Stimulated activated CD4-positive, alpha-beta T cell treated with anti-CD3 and anti-CD28 coated beads, Interleukin-12 subunit alpha, Interleukin-12 subunit beta, amount 100 ng/mL, for 24 hours (primary cell): ENCODE data around the gene INHA.

ENCODE experiments used
- DNase-seq, 2 experiments: peaks; one replicate each; pipeline ENCODE4 v3.0.0-alpha.2; 2020; ENCODE audit warnings: low read depth in 2 of 2

Gene INHA

DNA sequence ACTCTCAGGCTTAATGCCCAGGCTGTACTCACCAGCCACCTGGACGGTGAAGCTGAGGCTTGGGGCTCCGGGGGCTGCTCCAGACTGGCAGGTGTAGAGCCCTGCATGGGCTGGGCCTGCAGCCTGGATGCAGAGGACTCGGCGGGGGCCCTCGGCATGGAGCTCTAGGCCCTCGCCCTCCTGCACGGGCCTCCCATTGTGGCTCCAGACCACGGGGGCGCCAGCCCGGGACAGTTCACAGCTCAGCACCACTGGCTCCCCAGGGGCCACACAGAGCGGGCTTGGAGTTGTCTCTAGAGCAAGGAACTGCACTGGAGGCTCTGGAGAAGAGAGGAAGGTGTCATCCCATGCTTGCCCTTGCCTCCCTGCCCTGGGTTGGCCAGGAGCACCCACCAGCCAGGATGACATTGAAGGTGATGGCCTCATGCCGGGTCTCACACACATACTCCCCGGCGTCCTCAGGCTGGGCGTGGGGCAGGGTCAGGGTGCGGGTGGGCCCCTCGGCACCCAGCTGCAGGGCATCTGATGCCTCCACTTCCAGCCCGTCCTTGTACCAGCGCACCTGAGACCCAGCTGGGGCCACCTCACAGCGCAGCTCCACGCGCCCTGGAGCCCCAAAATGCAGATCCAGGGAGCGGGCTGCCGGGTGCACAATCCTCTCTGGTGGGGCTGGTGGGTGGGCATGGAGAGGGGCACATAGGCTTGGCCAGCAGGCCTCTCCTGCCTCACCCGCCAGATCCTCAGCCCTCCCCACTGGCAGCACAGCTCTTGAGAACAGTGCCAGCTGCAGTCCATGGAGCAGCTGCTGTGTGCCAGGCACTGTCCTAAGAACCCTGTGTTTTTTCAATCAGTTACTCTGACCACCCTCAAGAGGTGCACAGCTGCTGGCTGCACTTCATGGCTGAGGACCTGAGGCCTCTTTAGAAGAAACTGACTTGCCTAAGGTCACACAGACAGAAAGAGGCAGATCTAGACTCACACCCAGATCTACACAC is 14.0 kb upstream of the INHA start:
- DNase-seq, result no peak

DNA sequence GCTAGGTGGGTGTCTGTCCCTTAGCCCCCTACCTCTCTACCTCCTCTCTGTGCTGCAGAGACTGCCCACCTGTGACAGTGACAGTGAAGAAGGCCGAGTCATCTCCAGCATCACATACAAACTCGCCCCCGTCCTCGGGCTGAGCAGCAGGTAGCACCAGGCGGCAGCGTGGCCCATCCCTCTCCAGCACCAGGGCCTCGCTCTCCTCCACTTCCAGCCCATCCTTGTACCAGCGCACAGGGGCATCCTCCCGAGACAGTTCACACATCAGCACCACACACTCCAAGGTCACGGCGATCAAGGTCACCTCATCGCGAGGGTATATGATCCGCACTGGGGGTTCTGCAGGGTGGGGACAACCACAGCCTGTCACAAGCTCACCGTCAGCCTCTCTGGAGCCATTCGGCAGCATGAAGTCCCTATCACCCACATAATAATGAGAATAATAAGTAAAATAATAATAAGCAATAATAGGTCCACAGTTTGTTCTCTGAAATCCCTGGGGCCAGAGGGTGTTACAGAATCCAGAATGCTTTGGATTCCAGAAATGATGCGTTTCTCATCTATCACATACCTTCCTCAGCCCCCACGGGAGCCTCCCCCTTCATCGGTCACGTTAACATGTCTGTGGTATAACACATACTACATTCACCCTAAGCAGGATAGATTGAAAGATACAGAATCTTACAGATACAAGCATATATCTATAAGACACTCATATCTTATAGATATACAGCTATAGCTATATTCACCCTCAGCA is 12.8 kb upstream of the INHA start:
- DNase-seq, result no peak

DNA sequence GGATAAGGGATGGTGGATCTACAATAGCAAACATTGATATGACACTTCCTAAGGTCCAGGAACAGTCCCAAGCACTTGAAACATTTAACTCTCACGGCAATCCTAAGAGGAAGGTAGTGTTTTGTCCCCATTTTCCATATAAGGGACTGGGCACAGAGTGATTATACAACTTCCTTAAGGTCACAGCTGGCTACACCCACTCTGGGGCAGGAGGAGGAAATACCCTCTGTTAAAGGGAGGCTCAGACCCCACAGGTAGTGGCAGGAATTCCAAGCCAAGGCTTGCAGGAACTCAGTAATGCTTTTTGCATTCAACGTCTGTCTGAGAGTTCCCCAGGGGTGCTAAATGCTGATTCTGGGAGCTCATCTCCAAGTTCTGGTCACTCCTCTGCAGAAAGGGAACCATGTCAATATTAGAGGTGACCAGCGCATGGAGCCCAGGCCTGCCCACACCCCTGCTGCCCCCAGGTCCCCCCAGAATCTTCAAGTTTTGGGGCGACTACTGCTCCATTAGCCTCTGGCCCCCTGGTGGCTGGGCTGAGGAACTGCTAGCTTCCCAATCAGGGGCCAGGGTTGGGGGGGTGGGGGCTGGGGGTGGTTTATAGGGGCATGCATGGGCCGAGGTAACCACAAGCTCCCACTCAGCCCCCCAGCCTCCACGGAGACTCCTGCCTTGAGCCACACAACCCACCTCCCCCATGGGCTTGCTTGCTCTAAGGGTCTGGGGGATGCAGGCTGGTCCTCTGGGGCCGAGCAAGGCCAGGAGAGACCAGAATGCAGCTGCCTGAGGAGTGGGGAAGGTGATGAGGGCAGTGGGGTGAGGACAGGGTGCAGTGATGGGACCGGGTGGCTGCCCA is 11.8 kb upstream of the INHA start:
- DNase-seq, result no peak

DNA sequence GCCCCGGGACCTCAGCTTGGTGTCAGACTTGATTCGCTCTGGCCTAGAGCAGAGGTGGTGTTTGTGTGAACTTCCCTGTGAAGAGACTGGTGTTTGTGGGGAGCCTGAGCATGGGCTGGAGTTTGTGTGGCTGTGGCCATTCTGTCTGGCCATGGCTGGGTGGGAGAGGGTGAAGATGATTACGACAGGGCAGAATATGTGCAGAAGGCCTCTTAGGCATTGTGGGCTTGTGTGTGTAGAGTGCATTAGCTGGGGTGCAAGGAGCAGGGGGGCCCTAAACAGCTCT is 11.3 kb upstream of the INHA start:
- no peak for DNase-seq

DNA sequence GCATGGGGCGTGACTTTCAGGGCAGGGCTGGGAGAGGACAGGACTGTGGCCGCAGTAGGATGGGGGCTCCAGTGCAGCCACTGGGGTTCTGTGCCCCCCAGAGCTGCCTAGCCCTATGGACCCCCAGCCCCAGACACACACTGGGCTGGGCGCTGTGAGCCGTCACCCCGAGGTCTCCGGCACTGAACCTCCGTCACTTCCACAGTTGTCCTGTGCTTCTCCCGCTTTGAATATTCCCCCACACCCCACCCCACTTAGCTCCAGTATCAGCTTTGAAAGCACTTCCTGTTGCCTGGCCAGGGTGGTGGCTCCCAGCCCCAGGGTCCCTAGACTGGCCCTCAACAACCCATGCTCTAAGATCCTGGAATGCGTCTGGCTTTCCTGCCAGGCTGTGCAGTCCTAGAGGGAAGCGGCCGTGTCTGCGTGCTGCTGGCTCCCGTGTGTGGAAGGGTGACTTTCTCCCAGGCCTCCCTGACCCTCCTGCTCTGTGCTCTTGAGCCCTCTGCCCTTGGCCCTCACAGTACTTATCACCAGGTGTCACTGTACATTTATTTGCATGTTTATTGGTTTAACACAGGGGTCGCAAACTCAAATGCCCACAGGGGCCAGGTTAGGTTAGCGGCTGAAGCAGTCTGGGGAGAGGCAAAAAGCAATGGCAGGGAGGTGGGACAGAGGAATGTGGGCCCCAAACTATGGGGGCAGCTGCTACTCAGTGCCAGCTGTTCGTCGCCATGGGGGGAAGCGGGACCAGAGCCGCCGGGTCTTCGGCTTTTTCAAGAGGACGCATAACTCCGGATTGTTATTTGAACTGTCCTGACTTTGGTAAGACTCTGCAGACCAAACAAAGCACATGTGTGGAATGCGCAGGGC is 10.7 kb upstream of the INHA start:
- DNase-seq, result no peak

DNA sequence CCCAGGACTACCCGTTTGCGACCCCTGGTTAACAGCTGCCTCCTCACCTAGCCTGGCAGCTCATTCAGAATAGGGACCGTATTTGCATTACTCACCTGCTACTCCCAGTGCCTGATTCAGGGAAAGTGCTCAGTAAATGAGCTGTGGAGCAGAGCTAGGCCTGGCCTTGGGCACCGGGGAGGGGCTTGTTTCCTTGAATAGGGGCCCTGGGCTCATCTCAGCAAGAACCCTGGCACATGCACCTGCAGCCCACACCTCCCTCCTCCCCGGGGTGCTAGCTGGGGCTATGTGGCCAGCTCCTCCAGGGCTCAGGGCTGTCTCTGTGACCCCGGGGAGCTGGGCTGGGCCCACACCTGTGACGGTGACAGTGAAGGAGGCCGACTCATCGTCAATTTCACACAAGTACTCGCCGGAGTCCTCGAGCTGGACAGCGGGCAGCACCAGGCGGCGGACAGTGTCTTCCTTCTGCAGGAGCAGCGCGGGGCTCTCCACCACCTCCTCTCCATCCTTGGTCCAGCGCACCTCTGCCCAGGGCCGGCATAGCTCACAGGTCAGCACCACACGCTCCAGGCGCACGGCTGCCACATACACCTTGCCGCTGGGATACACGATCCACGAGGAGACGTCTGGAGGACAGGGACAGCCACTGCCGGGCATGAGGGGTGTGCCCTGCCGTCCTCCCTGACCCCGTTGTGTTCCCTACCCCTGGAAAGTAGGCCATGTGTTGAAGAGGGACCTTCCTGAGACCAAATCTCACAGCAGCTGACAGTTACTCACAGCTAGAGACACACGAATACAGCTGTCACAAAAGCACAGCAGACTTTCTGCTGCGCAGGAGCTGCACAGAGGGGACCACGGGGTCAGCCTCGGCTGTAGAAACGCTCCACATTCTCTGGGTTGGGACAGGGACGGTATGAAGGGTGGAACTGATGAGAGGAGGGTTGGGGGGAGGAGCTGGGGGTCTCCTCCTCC is 9.8 kb upstream of the INHA start:
- no peak for DNase-seq

DNA sequence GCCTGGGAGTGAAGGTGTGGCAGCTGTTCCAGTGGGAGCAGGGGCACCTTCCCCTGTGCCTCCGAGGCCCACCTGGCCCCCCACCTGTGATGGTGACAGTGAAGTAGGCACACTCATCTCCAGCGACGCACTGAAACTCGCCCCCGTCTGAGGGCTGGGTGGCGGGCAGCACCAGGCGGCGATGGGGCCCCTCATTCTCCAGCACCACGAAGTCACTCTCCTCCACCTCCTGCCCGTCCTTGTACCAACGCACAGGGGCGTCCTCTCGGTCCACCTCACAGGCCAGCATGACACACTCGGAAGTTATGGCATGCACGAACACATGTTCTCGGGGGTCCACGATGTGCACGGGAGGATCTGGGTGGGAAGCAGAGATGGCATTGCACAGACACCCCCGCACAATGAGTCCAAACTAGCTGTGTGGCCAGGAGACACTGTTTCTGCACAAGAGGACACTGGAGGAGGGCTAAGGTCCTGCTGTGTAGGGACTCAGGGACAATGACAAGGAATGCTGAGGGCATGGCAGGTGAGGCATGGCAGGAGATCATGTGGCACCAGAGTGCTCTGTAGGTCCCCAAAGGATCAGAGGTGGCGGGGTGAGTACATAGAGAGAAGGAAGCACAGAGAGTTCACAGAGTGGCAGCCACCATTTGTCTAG is 8.7 kb upstream of the INHA start:
- DNase-seq, result no peak

DNA sequence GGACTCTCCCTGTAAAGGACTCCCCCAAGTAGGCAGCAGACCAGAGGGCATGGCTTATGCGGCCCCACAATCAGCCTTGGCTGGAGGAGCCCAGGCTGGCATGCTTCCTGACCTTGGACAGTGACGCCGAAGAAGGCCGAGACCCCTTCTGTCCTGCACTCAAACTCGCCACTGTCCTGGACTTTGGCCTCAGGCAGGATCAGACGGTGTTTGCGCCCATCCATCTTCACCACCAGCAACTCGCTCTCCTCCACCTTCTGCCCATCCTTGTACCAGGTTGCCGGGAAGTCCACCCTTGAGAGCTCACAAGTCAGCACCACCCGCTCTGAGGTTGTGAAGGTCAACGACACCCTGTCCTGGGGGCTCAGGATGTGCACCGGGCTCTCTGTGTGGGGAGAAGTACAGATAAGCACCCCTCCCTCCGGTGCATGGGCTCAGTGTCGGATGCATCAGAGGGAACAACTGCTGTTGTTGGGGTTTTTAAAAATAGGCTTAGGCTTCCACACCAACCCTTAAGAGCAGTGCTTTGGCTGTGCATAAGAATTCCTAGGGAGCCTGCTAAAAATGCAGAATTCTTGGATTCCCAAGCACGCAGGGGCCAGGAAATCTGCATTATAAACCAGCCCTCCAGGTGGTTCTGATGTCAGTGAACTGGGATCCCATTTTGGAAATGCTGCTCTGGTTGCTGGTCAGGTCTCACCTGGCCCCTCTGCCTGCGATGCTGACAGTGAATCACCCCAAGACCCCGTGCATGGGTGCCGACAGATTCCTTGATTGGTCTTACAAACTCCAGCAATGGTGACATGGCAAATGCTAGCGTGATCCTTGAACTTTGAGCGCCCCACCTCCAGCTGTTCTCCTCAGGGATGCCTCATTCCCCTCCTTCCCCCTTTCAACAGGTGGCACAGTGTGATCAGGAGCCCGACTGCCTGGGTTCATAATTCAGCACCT is 6.7 kb upstream of the INHA start:
- DNase-seq, result no peak

DNA sequence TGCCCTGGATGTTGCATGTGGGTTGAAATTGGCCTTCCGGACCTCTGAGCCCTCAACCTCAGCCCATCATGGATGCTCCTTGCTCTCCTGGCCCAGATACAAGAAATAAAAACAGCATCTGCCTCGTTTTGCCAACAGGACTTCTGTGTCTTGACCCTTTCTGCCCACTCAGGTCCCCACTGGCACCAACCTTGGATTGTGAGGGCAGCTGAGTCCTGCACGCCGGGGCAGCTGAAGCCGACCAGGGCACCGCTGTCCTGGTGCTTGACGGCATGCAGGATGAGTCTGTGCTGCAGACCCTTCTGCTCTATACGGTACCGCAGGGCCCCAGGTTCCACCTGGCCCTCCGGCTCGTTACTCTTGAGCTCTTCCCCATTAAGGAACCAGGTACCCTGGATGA is 5.5 kb upstream of the INHA start:
- no peak for DNase-seq

DNA sequence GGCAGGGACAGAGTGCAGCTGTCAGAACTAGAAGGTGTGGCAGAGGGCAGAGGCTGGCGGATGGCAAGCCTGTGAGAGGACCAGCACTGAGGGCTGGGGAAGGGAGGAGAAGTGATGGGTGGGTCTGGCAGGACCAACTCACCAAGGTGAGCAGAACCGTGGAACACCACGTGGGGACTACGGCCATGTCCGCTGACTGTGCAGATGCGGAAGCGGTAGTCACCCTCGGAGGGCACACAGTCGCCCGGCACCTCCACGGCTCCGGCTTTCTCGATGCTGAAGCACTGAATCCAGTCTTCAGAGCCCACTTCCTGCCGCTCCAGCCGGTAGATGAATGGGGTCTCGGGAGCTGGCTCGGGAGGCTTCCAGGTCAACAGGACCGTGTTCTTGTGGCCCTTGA is 5.0 kb upstream of the INHA start:
- no peak for DNase-seq

DNA sequence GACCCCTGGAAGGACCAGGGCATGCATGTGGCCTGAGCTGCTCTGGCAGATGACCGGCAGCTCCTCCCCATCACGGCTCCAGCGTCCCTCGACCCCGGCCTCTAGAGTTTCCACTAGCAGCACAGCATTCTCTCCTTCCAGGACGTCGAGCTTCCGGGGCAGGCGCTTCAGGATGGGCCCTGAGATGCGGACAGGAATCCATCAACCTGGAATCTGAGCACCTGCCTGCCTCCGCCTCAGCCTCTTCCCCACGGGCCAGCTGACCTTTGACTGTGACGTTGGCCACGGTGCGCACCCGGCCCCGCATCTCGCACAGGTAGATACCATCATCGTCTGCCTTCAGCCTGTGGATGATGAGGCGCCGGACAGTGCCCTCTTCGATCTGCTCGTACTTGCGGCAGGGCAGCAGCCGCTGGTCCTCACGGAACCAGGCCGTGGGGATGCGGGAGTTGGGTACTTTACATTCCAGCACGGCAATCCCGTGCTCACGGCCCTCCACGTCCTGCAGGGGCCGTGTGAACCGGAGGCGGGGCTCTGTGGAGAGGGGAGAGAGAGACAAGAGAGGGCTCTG is 4.2 kb upstream of the INHA start:
- DNase-seq, result no peak

DNA sequence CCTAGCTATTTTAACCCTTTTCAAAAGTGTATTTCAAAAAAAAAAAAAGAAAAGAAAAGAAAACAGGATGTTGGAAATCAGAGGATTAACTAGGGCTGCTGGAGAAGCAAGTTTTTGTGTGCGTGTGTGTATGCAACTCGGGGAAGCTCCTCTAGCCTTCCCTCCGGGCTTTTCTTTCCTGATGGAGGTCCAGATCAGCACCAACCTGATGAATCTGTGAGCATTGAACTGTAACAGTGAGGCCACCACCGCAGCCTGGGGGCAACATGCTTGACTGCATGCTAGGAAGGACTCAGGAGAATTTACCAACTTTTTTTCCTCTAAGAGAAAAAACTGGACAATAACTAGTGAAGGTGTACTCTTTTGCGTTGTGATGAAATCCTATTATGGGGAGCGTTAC is 3.1 kb upstream of the INHA start:
- no peak for DNase-seq

DNA sequence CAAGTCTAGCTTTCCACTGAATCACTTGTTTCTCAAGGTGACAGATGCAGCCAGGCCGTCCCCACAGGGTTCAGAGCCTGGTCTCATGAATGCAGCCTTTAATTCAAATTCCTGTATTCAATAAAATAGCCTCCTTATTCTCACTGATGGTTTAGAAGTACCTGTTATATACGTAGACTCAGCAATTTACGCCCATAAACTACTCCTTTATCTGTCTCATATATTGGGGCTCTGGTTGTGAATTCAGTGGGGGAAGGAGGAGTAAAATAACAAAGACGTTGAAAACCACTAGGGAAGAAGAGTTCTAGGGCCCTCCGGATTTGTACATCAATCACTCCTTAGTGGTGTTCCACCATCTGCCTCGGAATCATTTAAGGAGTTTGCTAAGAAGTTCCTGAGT is 2.5 kb upstream of the INHA start:
- no peak for DNase-seq

DNA sequence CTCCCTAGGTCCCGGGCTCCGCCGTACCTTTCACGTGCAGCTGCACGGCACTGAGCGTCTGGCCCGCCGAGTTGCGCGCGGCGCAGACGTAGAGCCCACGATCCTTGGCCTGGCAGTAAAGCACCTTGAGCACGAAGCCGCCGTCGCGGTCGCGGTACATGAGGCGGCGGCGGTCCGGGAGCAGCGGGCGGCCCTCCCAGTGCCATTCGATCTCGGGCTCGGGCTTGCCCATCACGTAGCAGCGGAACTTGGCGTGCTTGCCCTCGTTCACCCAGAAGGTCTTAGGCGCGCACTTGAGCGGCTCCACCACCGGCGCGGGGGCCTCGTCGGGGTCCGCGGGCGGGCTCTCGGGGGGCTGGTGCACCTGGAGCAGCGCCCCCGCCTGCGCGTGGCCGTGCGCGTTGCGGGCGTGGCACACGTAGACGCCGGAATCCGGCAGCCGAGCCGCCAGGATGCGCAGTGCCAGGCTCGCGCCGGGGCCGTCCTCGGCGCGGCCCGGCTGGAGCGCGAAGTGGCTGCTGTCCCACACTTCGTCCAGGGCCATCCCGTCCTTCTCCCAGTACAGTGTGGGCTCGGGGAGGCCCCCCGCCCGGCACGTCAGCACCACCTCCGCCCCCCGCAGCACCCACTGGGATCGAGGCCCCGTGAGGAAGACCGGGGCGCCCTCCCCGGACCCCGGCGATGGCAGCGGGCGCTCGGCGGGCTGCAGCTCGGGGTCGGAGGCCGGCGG is 1.8 kb upstream of the INHA start:
- no peak for DNase-seq

DNA sequence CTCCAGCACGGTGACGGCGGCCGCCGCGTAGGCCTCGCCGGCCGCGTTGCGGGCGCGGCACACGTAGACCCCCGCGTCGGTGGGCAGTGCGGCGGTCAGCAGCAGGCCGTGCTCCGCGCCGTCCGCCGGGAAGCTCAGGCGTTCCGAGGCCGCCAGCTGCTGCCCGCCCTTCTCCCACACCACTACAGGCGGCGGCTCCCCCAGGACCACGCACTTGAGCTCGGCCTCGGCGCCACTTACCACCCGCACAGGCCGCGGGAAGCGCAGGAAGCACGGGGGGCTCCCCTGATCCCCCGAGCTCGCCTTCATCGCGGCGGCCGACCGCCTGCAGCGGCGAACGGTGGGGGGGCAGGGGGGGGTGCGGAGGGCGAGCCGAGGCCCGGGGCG is 1.2 kb upstream of the INHA start:
- DNase-seq, result no peak

DNA sequence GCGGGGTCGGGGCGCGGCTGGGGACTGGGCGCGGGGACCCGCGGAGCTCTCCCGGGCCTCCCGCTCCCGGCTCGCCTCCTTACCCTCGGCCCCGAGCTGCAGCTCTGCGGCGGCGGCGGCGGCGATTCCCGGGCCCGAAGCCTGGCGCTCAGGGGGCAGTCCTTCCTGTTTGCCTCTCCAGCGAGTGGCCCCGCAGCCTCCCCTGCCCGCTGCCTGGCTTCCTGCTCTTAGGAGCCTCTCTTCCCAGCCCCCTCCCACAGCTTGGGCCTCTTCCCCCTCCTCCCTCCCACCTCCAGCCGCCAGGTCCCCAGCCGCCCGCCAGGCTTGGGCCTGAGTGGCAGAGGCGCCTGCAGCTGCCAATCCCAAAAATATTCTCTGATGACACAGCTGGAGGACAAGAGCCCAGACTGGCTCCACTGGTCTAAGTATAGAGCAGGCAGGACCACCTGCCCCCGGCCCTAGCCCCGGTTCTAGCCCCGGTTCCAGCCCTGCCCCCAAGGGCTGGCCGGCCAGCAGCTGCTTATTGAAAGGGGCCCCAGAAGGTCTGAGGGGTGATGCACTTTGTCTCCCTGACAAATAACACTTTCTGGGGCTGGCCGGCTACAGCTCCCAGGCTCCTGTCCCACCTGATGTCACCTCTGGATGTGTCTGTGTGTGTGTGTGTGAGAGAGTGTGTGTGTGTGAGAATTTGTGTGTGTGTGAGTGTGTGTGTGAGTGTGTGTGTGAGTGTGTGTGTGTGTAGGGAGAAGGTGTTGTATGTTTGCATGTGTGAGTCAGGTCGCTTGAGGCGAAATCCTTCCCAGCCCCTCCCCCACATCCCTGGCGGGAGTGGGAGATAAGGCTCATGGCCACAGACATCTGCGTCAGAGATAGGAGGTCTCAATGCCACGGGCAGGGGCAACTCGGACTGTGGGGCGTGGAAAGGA is 536 bp upstream of the INHA start, which contains the start of gene OBSL1:
Gene OBSL1, minus strand, starts transcription at position 229 of the 926 bp plus-strand sequence. CDS start 307 bp downstream, outside the sequence.
- no peak for DNase-seq
